IPS DF 6.9 (cell line): ENCODE data around the gene CLEC18C.
"Not testable (repeated sequence)": the region's sequence is repeated elsewhere in the genome, so short reads cannot be mapped to it uniquely, and the experiment has no call there.

ENCODE experiments used
- DNase-seq: peaks from one replicate; pipeline ENCODE4 v3.0.0-alpha.2; 2013; ENCODE audit warnings: low read depth, low spot score
- H3K27ac ChIP-seq: one replicate; pipeline ENCODE4 v1.5.1; 2013; ENCODE audit warnings: low read length, control low read depth
- H3K27me3 ChIP-seq: 2 replicates; pipeline ENCODE4 v1.6.1; 2013; ENCODE audit warnings: mild to moderate bottlenecking, low read length; ENCODE audit not compliant: control insufficient read depth, insufficient read depth
- H3K36me3 ChIP-seq: 2 replicates; pipeline ENCODE4 v1.6.1; 2013; ENCODE audit warnings: low read length; ENCODE audit not compliant: control insufficient read depth, insufficient read depth
- H3K4me1 ChIP-seq: 2 replicates; pipeline ENCODE4 v1.6.1; 2013; ENCODE audit warnings: low read length; ENCODE audit not compliant: control insufficient read depth, insufficient read depth
- H3K4me3 ChIP-seq: 2 replicates; pipeline ENCODE4 v1.5.1; 2013; ENCODE audit warnings: mild to moderate bottlenecking, low read length
- H3K9me3 ChIP-seq: 2 replicates; pipeline ENCODE4 v1.6.1; 2013; ENCODE audit warnings: low read length, inconsistent platforms; ENCODE audit not compliant: control insufficient read depth, insufficient read depth
- WGBS: extraction: QIAGEN DNeasy Blood & Tissue Kit; methylation state at CpG from one replicate; pipeline ENCODE4 v1.1.7; 2013; ENCODE audit warnings: mixed read lengths, missing lambda C conversion rate; ENCODE audit not compliant: insufficient read length, insufficient coverage; 5-methylcytosine and 5-hydroxymethylcytosine counted together

Gene CLEC18C

DNA sequence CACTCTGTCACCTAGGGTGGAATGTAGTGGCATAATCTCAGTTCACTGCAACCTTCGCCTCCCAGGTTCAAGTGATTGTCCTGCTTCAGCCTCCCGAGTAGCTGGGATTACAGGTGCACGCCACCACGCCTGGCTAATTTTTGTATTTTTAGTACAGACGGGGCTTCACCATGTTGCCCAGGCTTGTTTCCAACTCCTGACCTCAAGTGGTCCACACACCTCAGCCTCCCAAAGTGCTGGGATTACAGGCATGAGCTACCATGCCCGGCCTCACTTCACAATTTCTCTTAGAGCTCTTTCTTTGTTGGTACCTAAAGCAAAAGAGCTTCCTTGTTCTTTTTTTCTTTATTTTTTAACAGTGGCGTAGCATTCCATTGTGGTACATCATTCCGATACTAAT lies 24.3 kb upstream of the CLEC18C start:
- not testable (repeated sequence) for H3K27ac ChIP-seq, DNase-seq, H3K9me3 ChIP-seq, H3K27me3 ChIP-seq, H3K4me3 ChIP-seq, H3K4me1 ChIP-seq
- peaks cover 14% of the 10 kb centered on the region; the same call in 1 of the 2 replicates for H3K36me3 ChIP-seq
- no CpG with 5 or more reads among the region's 8 CpGs for WGBS

GRCh38 chr16:70151391-70151790 lies 22.2 kb upstream of the CLEC18C start:
- DNase-seq: no peak
- Histone ChIP-seq H3K4me1 (no peaks in the 10 kb centered on the region; the same call in 1 of the 2 replicates), H3K27ac (no peak overlapping the region), H3K36me3 (peaks cover 19% of the 10 kb centered on the region; the same call in 1 of the 2 replicates), H3K27me3 (no peaks in the 10 kb centered on the region), H3K9me3 (no peaks in the 10 kb centered on the region), H3K4me3 (no peak overlapping the region)
- no CpG with 5 or more reads among the region's 2 CpGs for WGBS

- H3K4me1 ChIP-seq: no peaks in the 10 kb centered on the region; the same call in 1 of the 2 replicates
- H3K27ac ChIP-seq: no peak overlapping the region
- WGBS: no CpG with 5 or more reads among the region's 17 CpGs
- H3K4me3 ChIP-seq: no peak overlapping the region
- no peaks in the 10 kb centered on the region for H3K27me3 ChIP-seq
- no peaks in the 10 kb centered on the region for H3K9me3 ChIP-seq
- no peak for DNase-seq
- peaks cover 26% of the 10 kb centered on the region for H3K36me3 ChIP-seq
Measured at GRCh38 chr16:70151941-70152509, 21.6 kb upstream of the CLEC18C start.

DNA sequence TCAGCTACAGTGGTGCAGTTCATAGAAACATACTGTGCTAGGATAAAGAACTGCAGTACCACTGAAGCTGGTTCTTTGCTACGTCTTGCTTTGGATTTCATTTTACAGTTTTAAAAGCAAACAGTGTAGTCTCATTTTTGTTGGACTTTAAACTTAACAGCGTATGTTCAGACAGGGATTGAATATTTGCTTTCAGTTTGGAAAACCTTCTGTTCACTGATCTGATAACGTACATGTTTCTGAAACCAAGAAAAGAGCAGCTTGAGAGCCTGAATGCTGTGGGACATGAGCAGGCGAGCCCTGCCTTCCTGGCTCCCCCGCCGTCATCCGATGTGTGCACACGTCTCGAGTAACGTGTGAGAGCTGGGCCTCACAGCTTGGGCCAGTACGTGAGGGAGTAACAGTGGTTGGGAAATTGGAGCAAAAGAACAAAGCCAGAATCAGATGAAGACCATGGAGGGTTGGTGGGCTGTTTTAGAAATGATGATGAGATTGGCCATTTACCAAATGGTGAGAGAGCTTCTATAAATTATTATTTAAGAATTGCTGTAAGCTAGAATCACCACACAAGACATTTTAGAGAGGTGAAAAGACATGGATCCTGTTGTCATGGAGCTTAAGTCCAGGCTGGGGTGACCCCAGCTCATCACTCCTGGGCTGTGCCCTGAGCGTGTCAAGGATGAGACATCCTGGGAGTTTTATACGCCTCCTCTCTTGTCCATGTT lies 20.8 kb upstream of the CLEC18C start:
- H3K36me3 ChIP-seq: peaks cover 30% of the 10 kb centered on the region
- WGBS: no CpG with 5 or more reads among the region's 13 CpGs

DNA sequence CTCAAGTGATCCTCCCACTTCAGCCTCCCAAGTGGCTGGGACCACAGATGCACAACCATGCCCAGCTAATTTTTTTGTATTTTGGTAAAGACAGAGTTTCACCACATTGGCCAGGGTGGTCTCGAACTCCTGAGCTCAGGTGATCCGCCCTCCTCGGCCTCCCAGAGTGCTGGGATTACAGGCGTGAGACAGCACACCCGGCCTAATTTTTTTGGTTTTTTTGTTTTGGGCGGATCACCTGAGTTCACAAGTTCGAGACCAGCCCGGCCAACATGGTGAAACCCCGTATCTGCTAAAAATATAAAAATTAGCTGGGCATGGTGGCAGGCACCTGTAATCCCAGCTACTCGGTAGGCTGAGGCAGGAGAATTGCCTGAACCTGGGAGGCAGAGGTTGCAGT lies 18.9 kb upstream of the CLEC18C start:
- H3K27ac ChIP-seq, H3K27me3 ChIP-seq, H3K9me3 ChIP-seq, H3K4me1 ChIP-seq, H3K4me3 ChIP-seq, DNase-seq: not testable (repeated sequence)
- H3K36me3 ChIP-seq: peaks cover 39% of the 10 kb centered on the region
- no CpG with 5 or more reads among the region's 10 CpGs for WGBS

More for the DNA sequence above, 20.8 kb upstream of the CLEC18C start:
- Histone ChIP-seq H3K27ac (no peak overlapping the region), H3K4me1 (no peaks in the 10 kb centered on the region; the same call in 1 of the 2 replicates), H3K4me3 (no peak overlapping the region), H3K9me3 (no peaks in the 10 kb centered on the region), H3K27me3 (no peaks in the 10 kb centered on the region)
- DNase-seq: no peak

DNA sequence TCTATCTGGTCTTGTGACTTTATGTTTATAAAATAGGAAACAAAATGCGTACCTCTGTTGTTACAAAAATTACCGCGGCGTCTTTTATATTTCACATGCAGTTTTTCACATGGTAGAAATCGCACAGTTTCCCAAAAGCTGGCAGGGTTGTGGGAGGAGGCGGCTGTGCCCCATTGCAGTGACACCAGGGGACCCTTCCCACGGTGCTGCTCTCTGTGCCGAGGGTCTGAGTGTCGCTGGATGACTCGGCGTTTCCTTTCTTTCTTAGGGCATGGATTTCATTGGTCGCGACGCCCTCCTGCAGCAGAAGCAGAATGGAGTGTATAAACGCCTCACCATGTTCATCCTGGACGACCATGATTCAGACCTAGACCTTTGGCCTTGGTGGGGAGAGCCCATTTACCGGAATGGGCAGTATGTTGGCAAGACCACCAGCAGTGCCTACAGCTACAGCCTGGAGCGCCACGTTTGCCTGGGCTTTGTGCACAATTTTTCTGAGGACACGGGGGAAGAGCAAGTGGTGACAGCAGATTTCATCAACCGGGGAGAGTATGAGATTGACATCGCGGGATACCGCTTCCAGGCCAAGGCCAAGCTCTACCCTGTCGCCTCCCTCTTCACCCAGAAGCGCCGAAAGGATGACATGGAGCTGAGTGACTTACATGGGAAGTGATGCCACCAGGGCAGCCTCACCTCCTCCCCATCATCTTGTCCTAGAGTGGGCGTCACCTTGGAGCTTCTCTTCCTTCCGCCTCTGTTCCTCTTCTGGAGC lies 17.2 kb upstream of the CLEC18C start:
- H3K27me3 ChIP-seq: no peaks in the 10 kb centered on the region; the same call in 1 of the 2 replicates
- H3K27ac ChIP-seq: no peak overlapping the region
- no peaks in the 10 kb centered on the region for H3K9me3 ChIP-seq
- no peaks in the 10 kb centered on the region; the same call in 1 of the 2 replicates for H3K4me1 ChIP-seq
- H3K36me3 ChIP-seq: peaks cover 43% of the 10 kb centered on the region
- WGBS: no CpG with 5 or more reads among the region's 29 CpGs
- no peak overlapping the region for H3K4me3 ChIP-seq
- no peak for DNase-seq

GRCh38 chr16:70157105-70157476 lies 16.5 kb upstream of the CLEC18C start:
- no CpG with 5 or more reads among the region's 11 CpGs for WGBS
- Histone ChIP-seq H3K9me3 (no peaks in the 10 kb centered on the region), H3K27ac (no peak overlapping the region), H3K4me3 (no peak overlapping the region), H3K4me1 (no peaks in the 10 kb centered on the region; the same call in 1 of the 2 replicates), H3K27me3 (no peaks in the 10 kb centered on the region; the same call in 1 of the 2 replicates), H3K36me3 (peaks cover 38% of the 10 kb centered on the region)
- DNase-seq: no peak

GRCh38 chr16:70157477-70158260 lies 15.9 kb upstream of the CLEC18C start:
- no CpG with 5 or more reads among the region's 8 CpGs for WGBS
- Histone ChIP-seq H3K4me1 (no peaks in the 10 kb centered on the region; the same call in 1 of the 2 replicates), H3K4me3 (no peak overlapping the region), H3K27ac (no peak overlapping the region), H3K27me3 (no peaks in the 10 kb centered on the region; the same call in 1 of the 2 replicates), H3K36me3 (peaks cover 38% of the 10 kb centered on the region), H3K9me3 (no peaks in the 10 kb centered on the region)
- no peak for DNase-seq

DNA sequence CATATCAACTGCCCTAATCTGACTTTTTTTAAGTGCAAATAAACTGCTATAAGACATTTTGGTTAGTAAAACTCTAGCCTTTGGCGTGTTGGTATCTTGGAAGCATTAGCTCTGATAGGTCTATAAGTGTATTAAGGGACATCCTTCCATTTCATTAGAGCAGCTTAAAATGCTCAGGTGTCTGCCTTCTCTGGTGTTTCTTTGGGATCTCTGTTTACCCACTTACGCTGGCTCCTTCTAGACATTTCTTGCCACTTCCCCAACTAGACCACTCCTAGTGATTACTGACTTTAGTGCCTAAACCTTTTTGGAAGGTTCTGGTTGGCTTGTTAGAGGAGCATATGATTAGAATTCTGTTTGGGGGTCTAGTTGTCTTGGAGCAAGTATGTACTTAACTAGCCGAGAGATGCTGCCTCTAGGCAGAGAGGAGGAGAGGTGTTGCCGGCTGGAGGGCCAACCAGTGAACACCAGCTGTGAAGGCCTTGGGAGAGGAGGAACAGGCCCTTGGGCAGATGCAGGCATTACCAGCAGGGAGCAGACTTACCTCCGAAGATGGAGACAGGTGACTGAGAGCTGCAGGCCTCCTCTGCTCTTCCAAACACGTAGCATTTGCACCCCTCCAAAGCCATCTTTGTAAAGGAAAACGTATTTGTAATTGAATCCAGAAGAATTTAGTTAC lies 15.2 kb upstream of the CLEC18C start:
- H3K36me3 ChIP-seq: peaks cover 34% of the 10 kb centered on the region
- no peaks in the 10 kb centered on the region; the same call in 1 of the 2 replicates for H3K4me1 ChIP-seq
- DNase-seq: no peak
- H3K27me3 ChIP-seq: no peaks in the 10 kb centered on the region; the same call in 1 of the 2 replicates
- WGBS: no CpG with 5 or more reads among the region's 7 CpGs
- H3K9me3 ChIP-seq: no peaks in the 10 kb centered on the region
- H3K4me3 ChIP-seq: no peak overlapping the region
- no peak overlapping the region for H3K27ac ChIP-seq
